ENCODE results near the gene CDH5. TPM values are rescaled to one million over a fixed set of nuclear protein-coding genes. Genes with fewer than 3 reads are reported as not detected.

CDH5 gene
- total and polyA plus RNA-seq, 2 of the 13 experiments (the other 11 are each of a cell fraction or from before 2014, with no cell fraction given): 0.71 to 1.1 TPM

- TF ChIP-seq CTCF (CRISPR knock-in tag; IDR thresholded peaks at IDR 0.05) (peak; percentile 99), NFE2L1 (CRISPR knock-in tag; IDR thresholded peaks at IDR 0.05; ENCODE audit: borderline replicate concordance) (0 out of 2 replicates have a peak, but pooled peaks have one; percentile 6), ZNF839 (CRISPR knock-in tag; IDR thresholded peaks at IDR 0.05; ENCODE audit: borderline replicate concordance) (no peak), E2F5 (CRISPR knock-in tag; conservative IDR thresholded peaks at IDR 0.05) (no peak), JDP2 (CRISPR knock-in tag; IDR thresholded peaks at IDR 0.05; ENCODE audit: borderline replicate concordance) (no peak), SMAD9 (CRISPR knock-in tag; IDR thresholded peaks at IDR 0.05) (no peak), MEF2D (CRISPR knock-in tag; IDR thresholded peaks at IDR 0.05) (peak; percentile 63), CENPX (CRISPR knock-in tag; IDR thresholded peaks at IDR 0.05) (no peak), ZNF34 (CRISPR knock-in tag; IDR thresholded peaks at IDR 0.05; ENCODE audit: borderline replicate concordance) (no peak), ZNF281 (CRISPR knock-in tag; IDR thresholded peaks at IDR 0.05; ENCODE audit: borderline replicate concordance) (no peak), RNF2 (conservative IDR thresholded peaks at IDR 0.05; ENCODE audit: low read depth) (peak; percentile 39; the same call in 1 of the 2 replicates), ZNF530 (CRISPR knock-in tag; IDR thresholded peaks at IDR 0.05; ENCODE audit: low read depth) (no peak), CHCHD3 (CRISPR knock-in tag; IDR thresholded peaks at IDR 0.05) (no peak), SMARCE1 (IDR thresholded peaks at IDR 0.05; ENCODE audit: borderline replicate concordance) (no peak), ZNF510 (CRISPR knock-in tag; IDR thresholded peaks at IDR 0.05; ENCODE audit: low read depth) (no peak), ZC3H13 (CRISPR knock-in tag; IDR thresholded peaks at IDR 0.05) (no peak), ZNF441 (CRISPR knock-in tag; IDR thresholded peaks at IDR 0.05; ENCODE audit: borderline replicate concordance) (no peak), HMGA1 (CRISPR knock-in tag; conservative IDR thresholded peaks at IDR 0.05) (no peak), KLF16 (CRISPR knock-in tag; IDR thresholded peaks at IDR 0.05) (0 out of 4 replicates have a peak, but pooled peaks of 1 of the 2 experiments have one; percentile 15), RARG (CRISPR knock-in tag; IDR thresholded peaks at IDR 0.05; ENCODE audit: low read depth) (no peak), ZNF18 (CRISPR knock-in tag; IDR thresholded peaks at IDR 0.05; ENCODE audit: insufficient replicate concordance) (no peak)
- TF ChIP-seq, protein P1, sequence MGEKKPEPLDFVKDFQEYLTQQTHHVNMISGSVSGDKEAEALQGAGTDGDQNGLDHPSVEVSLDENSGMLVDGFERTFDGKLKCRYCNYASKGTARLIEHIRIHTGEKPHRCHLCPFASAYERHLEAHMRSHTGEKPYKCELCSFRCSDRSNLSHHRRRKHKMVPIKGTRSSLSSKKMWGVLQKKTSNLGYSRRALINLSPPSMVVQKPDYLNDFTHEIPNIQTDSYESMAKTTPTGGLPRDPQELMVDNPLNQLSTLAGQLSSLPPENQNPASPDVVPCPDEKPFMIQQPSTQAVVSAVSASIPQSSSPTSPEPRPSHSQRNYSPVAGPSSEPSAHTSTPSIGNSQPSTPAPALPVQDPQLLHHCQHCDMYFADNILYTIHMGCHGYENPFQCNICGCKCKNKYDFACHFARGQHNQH (CRISPR knock-in tag; IDR thresholded peaks at IDR 0.05): peak; percentile 82
These were observed 40.2 kb downstream of the CDH5 start (continued) for GRCh38 chr16:66406534-66407221.

All from HepG2 (cell line).